ENCODE measurements around the gene LIPT1.

The LIPT1 gene

GRCh38 chr2:99153921-99154604, 704 bp upstream of the LIPT1 start:
- no peak for TF ChIP-seq CTCF (conservative IDR thresholded peaks at IDR 0.05; ENCODE audit: low read depth, low read length)
- DNase-seq (ENCODE audit: low read depth): peak; percentile 12
- peak overlapping the region; percentile 87 for H3K4me3 ChIP-seq (ENCODE audit: low read depth, low read length)

DNA sequence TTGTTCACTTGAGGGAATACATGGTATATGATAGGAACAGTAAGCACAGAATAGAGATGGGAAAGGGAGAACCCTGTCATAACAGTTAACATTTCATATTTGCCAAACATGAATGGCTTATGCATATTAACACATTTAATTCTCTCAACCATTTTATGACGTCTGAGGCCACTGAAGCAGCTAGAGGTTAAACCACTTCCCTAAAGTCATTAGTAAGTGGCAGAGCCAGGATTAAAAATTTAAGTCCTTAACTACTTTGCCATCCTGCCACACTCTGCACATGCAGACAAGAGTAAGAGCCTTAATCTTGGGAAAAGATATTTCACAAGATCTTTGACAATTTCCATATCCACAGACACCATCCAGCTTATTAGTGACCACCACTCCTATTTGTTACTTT, 2.1 kb downstream of the LIPT1 start:
- no peak for DNase-seq (ENCODE audit: low read depth)
- H3K4me3 ChIP-seq (ENCODE audit: low read depth, low read length): no peak overlapping the region
- TF ChIP-seq CTCF (conservative IDR thresholded peaks at IDR 0.05; ENCODE audit: low read depth, low read length): no peak

GRCh38 chr2:99158599-99158998, 3.8 kb downstream of the LIPT1 start:
- no peak for DNase-seq (ENCODE audit: low read depth)
- no peak for TF ChIP-seq CTCF (conservative IDR thresholded peaks at IDR 0.05; ENCODE audit: low read depth, low read length)
- H3K4me3 ChIP-seq (ENCODE audit: low read depth, low read length): no peak overlapping the region

- TF ChIP-seq CTCF (conservative IDR thresholded peaks at IDR 0.05; ENCODE audit: low read depth, low read length): no peak
- DNase-seq (ENCODE audit: low read depth): no peak
These were observed 4.8 kb downstream of the LIPT1 start for GRCh38 chr2:99159594-99159993.

DNA sequence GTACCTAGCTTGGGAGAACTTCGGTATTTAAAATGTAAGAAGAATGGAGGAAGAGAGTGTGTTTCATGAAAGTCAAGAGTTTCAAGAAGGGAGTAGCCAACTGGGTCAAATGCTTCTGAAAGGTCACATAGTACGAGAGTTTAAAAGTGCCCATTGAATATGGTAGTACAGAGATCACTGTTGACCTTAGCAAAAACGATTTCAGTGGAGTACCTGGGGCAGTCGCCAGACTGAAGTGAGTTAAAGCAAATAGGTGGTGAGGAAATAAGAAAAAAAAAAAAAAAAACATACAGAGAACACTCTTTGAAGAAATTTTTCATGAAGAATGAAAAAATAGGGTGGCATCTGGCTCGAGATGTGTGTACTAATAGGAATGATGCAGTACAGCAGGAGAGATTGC, 11.5 kb downstream of the LIPT1 start:
- no peak for DNase-seq (ENCODE audit: low read depth)
- H3K4me3 ChIP-seq (ENCODE audit: low read depth, low read length): no peak overlapping the region
- TF ChIP-seq CTCF (conservative IDR thresholded peaks at IDR 0.05; ENCODE audit: low read depth, low read length): no peak

More at GRCh38 chr2:99159594-99159993, 4.8 kb downstream of the LIPT1 start:
- no peak overlapping the region for H3K4me3 ChIP-seq (ENCODE audit: low read depth, low read length)

DNA sequence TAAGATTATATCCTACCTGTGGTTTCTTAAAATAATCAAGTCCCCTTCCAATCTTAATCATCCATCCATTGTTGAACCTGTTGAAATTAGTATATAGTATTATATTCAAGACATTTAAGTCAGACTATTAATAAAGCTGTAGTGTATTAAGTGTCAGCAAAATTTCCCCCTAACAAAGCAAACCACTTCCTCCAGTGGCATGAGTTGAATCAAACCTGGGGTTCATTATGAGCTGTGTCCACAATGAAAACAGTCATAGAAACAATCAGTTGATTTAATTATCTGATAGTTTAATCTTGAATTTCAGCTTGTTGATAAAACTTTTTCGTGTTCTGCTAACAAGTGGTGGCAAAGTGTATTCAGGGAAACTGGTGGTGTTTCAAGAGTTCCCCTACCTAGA, 14.8 kb downstream of the LIPT1 start:
- no peak for DNase-seq (ENCODE audit: low read depth)
- no peak overlapping the region for H3K4me3 ChIP-seq (ENCODE audit: low read depth, low read length)
- no peak for TF ChIP-seq CTCF (conservative IDR thresholded peaks at IDR 0.05; ENCODE audit: low read depth, low read length)
